Choroid plexus epithelial cell (primary cell): ENCODE data around the gene BRICD5.

Experiments used
- DNase-seq: peaks from one replicate; pipeline ENCODE4 v3.0.0-alpha.2; 2010; ENCODE audit warnings: low read depth
- H3K4me3 ChIP-seq: 2 replicates; pipeline ENCODE4 v1.5.1; 2011; ENCODE audit warnings: low read depth, mild to moderate bottlenecking, control low read depth, low read length, moderate library complexity
- CTCF ChIP-seq: conservative IDR thresholded peaks from 2 replicates; pipeline ENCODE4 v1.5.1; 2011; ENCODE audit warnings: low read depth, mild to moderate bottlenecking, control low read depth, inconsistent platforms, low read length, moderate library complexity

The BRICD5 gene

GRCh38 chr16:2170080-2170479 is 40.6 kb downstream of the BRICD5 start:
- no peak overlapping the region for H3K4me3 ChIP-seq
- no peak for TF ChIP-seq CTCF
- no peak for DNase-seq

GRCh38 chr16:2167068-2167638 is 43.5 kb downstream of the BRICD5 start:
- no peak for DNase-seq
- no peak for TF ChIP-seq CTCF
- no peak overlapping the region for H3K4me3 ChIP-seq

GRCh38 chr16:2166263-2167067 is 44.2 kb downstream of the BRICD5 start:
- no peak overlapping the region for H3K4me3 ChIP-seq
- TF ChIP-seq CTCF: no peak
- no peak for DNase-seq

- no peak for DNase-seq
- H3K4me3 ChIP-seq: no peak overlapping the region
- TF ChIP-seq CTCF: no peak
These were observed 44.8 kb downstream of the BRICD5 start for GRCh38 chr16:2165861-2166260.

- no peak overlapping the region for H3K4me3 ChIP-seq
- TF ChIP-seq CTCF: no peak
- no peak for DNase-seq
These were observed 47.3 kb downstream of the BRICD5 start for GRCh38 chr16:2163211-2163881.

GRCh38 chr16:2162676-2163118 is 48.0 kb downstream of the BRICD5 start:
- no peak for DNase-seq
- TF ChIP-seq CTCF: no peak
- no peak overlapping the region for H3K4me3 ChIP-seq
